ENCODE data around the gene GPATCH3.

GPATCH3 gene

GRCh38 chr1:26913754-26914619 is 13.7 kb upstream of the GPATCH3 start, which contains the start of gene NR0B2:
Gene NR0B2 (minus strand): TSS chr1:26913975. CDS start chr1:26913940, 35 bp downstream.
- no peak within 1 kb of the TSS for H3K4me3 ChIP-seq (ENCODE audit: low read depth, low read length)
- in situ Hi-C loops (cut with HindIII; ENCODE audit: low sequenced_read_pairs) = no loop called here
- DNase-seq (ENCODE audit: low read depth, low spot score) = no peak
- no peak for TF ChIP-seq CTCF (IDR thresholded peaks at IDR 0.05; ENCODE audit: low read depth, low read length)

- DNase-seq (ENCODE audit: low read depth, low spot score) = no peak
- in situ Hi-C loops (cut with HindIII; ENCODE audit: low sequenced_read_pairs) = no loop called here
- TF ChIP-seq CTCF (IDR thresholded peaks at IDR 0.05; ENCODE audit: low read depth, low read length) = no peak
- H3K4me3 ChIP-seq (ENCODE audit: low read depth, low read length) = no peak overlapping the region
Observed at GRCh38 chr1:26913389-26913753, 13.1 kb upstream of the GPATCH3 start.

- in situ Hi-C loops (cut with HindIII; ENCODE audit: low sequenced_read_pairs) = no loop called here
- H3K4me3 ChIP-seq (ENCODE audit: low read depth, low read length) = no peak overlapping the region
- DNase-seq (ENCODE audit: low read depth, low spot score) = no peak
- no peak for TF ChIP-seq CTCF (IDR thresholded peaks at IDR 0.05; ENCODE audit: low read depth, low read length)
Observed at GRCh38 chr1:26912147-26912490, 11.9 kb upstream of the GPATCH3 start.

- TF ChIP-seq CTCF (IDR thresholded peaks at IDR 0.05; ENCODE audit: low read depth, low read length) = no peak
- no peak overlapping the region for H3K4me3 ChIP-seq (ENCODE audit: low read depth, low read length)
- DNase-seq (ENCODE audit: low read depth, low spot score) = no peak
- in situ Hi-C loops (cut with HindIII; ENCODE audit: low sequenced_read_pairs) = no loop called here
Observed at GRCh38 chr1:26911399-26912146, 11.3 kb upstream of the GPATCH3 start.

GRCh38 chr1:26910343-26911160 is 10.3 kb upstream of the GPATCH3 start:
- no peak for DNase-seq (ENCODE audit: low read depth, low spot score)
- no peak for TF ChIP-seq CTCF (IDR thresholded peaks at IDR 0.05; ENCODE audit: low read depth, low read length)
- in situ Hi-C loops (cut with HindIII; ENCODE audit: low sequenced_read_pairs) = no loop called here

GRCh38 chr1:26909951-26910342 is 9.7 kb upstream of the GPATCH3 start:
- in situ Hi-C loops (cut with HindIII; ENCODE audit: low sequenced_read_pairs) = no loop called here
- no peak for DNase-seq (ENCODE audit: low read depth, low spot score)
- no peak overlapping the region for H3K4me3 ChIP-seq (ENCODE audit: low read depth, low read length)
- no peak for TF ChIP-seq CTCF (IDR thresholded peaks at IDR 0.05; ENCODE audit: low read depth, low read length)

More at GRCh38 chr1:26910343-26911160, 10.3 kb upstream of the GPATCH3 start:
- no peak overlapping the region for H3K4me3 ChIP-seq (ENCODE audit: low read depth, low read length)
